HepG2 (cell line): Measurements from ENCODE around the gene SIRPB2.

ENCODE experiments used
- CC2D1A ChIP-seq: sonication (generic); formaldehyde crosslinking; IDR thresholded peaks from 2 replicates; pipeline ENCODE4 v1.8.1; 2023; ENCODE audit warnings: mild to moderate bottlenecking, missing genetic modification reagents
- EHMT2 ChIP-seq: fragments of 200-600 bp; sonication (generic); IDR thresholded peaks from 2 replicates; pipeline ENCODE4 v1.7.0; 2017; ENCODE audit warnings: antibody characterized with exemption, low read depth, low read length, borderline replicate concordance
- TF ChIP-seq, protein P1 (sequence below): IDR thresholded peaks from 2 replicates; pipeline ENCODE4 v1.6.1; 2016; ENCODE audit warnings: mild to moderate bottlenecking, missing biosample characterization, missing genetic modification reagents

- TF ChIP-seq, protein P1, sequence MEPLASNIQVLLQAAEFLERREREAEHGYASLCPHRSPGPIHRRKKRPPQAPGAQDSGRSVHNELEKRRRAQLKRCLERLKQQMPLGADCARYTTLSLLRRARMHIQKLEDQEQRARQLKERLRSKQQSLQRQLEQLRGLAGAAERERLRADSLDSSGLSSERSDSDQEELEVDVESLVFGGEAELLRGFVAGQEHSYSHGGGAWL (CRISPR knock-in tag) = no peak
- TF ChIP-seq CC2D1A (CRISPR knock-in tag) (no peak), EHMT2 (no peak)
These were observed 48.1 kb downstream of the SIRPB2 start for GRCh38 chr20:1443085-1443484.
